MCF 10A (cell line): ENCODE measurements around the gene EXOSC10. TPM values are rescaled to one million over a fixed set of nuclear protein-coding genes. Genes with fewer than 3 reads are reported as not detected.

ENCODE experiments used
- BruUV-seq: library from RNA; stranded (reverse); fragments of 400-500 nt; replicated peaks from 2 replicates; lab custom pipeline; 2021; lab: Mats Ljungman, UMichigan
- CTCF ChIA-PET: fragments of 300-600 bp; sonication (Branson Sonifier 250); formaldehyde crosslinking; extraction: SDS; loops from one replicate; lab custom pipeline; 2021; ENCODE audit warnings: antibody characterized with exemption, inconsistent platforms; lab: Yijun Ruan, JAX
- POLR2A ChIA-PET: fragments of 300-600, 350-650 bp; sonication (Branson Sonifier 250); formaldehyde crosslinking; extraction: SDS; loops from one replicate; lab custom pipeline; 2020; ENCODE audit warnings: antibody characterized with exemption, inconsistent platforms; lab: Yijun Ruan, JAX
- DNase-seq: peaks from one replicate; pipeline ENCODE4 v3.0.0-alpha.2; 2018; ENCODE audit not compliant: unreplicated experiment
- H3K27ac Mint-ChIP-seq: one replicate; pipeline ENCODE4 v1.8.0; 2022; ENCODE audit warnings: mild to moderate bottlenecking, low read depth, mixed read lengths; ENCODE audit not compliant: unreplicated experiment
- H3K27me3 Mint-ChIP-seq: one replicate; pipeline ENCODE4 v1.8.0; 2022; ENCODE audit warnings: mixed read lengths; ENCODE audit not compliant: insufficient read depth, unreplicated experiment
- H3K36me3 Mint-ChIP-seq: one replicate; pipeline ENCODE4 v1.8.0; 2022; ENCODE audit warnings: mild to moderate bottlenecking, moderate library complexity, mixed read lengths; ENCODE audit not compliant: insufficient read depth, unreplicated experiment
- H3K4me1 Mint-ChIP-seq: one replicate; pipeline ENCODE4 v1.8.0; 2022; ENCODE audit warnings: mixed read lengths; ENCODE audit not compliant: insufficient read depth, unreplicated experiment
- H3K4me3 Mint-ChIP-seq: one replicate; pipeline ENCODE4 v1.8.0; 2022; ENCODE audit warnings: mild to moderate bottlenecking, moderate library complexity, mixed read lengths; ENCODE audit not compliant: unreplicated experiment
- H3K9me3 Mint-ChIP-seq: one replicate; pipeline ENCODE4 v1.8.0; 2022; ENCODE audit warnings: mixed read lengths; ENCODE audit not compliant: unreplicated experiment
- CTCF ChIP-seq: fragments of 200-600 bp; IDR thresholded peaks from one replicate; pipeline ENCODE4 v1.8.0; 2022; ENCODE audit warnings: antibody characterized with exemption, mild to moderate bottlenecking; ENCODE audit not compliant: unreplicated experiment
- intact Hi-C: fragments of 100-400 bp; cut with micrococcal nuclease; formaldehyde crosslinking; loops from 2 replicates; pipeline ENCODE4 v1.14.1; 2022
- total RNA-seq: library from RNA; stranded (reverse); gene quantifications from 2 replicates; pipeline ENCODE4 v1.2.3, GENCODE V29; 2022

The EXOSC10 gene
- total RNA-seq, 1 experiment from 2014 or later = 65.1 TPM

DNA sequence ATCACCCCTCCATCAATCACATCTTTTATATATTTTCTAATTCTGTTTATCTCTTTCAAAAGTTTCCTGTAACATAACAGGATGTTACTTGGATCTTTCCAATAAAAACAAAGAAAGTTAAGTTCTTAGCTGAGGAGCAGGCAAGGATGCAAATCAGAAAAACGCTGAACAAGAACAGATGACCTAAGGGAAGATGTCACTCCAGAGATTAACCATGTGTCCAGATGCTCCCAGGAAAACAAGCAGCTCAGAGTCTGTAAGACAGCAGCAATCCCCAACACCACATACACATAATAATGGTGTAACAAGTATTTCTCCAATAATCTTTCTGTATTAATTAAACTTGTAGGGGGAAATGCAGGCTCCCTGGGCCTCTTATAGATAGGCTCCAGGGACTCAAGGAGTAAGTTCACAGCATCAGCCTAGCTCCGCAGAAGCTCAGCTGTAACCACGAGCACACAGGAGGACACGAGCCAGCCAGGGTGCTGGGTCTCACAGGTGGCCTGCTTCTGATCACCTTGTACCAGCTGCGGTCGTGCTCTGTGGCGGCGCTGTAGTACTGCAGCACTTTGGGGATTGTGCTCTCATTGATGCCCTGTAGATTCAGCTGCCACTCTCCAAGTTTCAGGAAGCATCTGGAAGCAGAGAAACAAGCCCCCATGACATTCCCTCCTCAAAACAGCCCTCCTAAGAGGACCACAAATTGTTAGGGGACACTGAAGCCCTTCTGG is 33.1 kb upstream of the EXOSC10 start:
- CTCF ChIA-PET = interaction anchor here (0.6 to 1.3 kb wide), 2 partner anchors 10 to 111 kb away, joined by 3 read pairs; no protein-coding TSS in a partner anchor
- Mint-ChIP-seq H3K4me1 (peaks cover 11% of the 10 kb centered on the region), H3K4me3 (no peak overlapping the region), H3K27me3 (no peaks in the 10 kb centered on the region), H3K9me3 (no peaks in the 10 kb centered on the region), H3K36me3 (peaks cover 75% of the 10 kb centered on the region), H3K27ac (no peak overlapping the region)
- BruUV-seq = no TSS peak
- DNase-seq = no peak
- no peak for TF ChIP-seq CTCF
- intact Hi-C loops = no loop called here
- POLR2A ChIA-PET = no interaction called here

DNA sequence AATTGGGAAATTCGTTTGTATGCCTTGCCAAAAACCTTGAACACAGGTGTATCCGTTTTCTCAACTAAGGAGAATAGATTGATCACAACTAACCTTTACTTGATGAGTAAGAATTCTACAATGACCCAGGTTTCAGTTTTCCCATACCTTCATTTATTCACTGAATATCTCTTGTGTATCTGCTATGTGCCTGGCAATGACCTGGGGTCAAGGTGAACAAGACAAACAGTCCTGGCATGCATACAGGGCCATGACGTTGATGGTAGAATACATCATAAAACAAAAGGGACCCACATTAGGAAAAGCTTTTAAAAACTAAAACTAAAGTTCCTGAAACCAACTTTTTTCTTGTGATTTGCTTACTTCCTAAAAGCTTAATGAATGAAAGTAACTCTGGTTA is 32.1 kb upstream of the EXOSC10 start:
- CTCF ChIA-PET = interaction anchor here (0.6 to 1.3 kb wide), 2 partner anchors 11 to 112 kb away, joined by 3 read pairs; no protein-coding TSS in a partner anchor
- POLR2A ChIA-PET = interaction anchor here (0.5 to 1.1 kb wide), 2 partner anchors 41 to 258 kb away, joined by 3 read pairs; no protein-coding TSS in a partner anchor
- H3K4me3 Mint-ChIP-seq = no peak overlapping the region
- no peaks in the 10 kb centered on the region for H3K9me3 Mint-ChIP-seq
- no peak for DNase-seq
- BruUV-seq = no TSS peak
- no peak overlapping the region for H3K27ac Mint-ChIP-seq
- no peak for TF ChIP-seq CTCF
- H3K27me3 Mint-ChIP-seq = no peaks in the 10 kb centered on the region
- H3K4me1 Mint-ChIP-seq = peaks cover 11% of the 10 kb centered on the region
- H3K36me3 Mint-ChIP-seq = peaks cover 78% of the 10 kb centered on the region
- intact Hi-C loops = no loop called here

- peaks cover 11% of the 10 kb centered on the region for H3K4me1 Mint-ChIP-seq
- ChIA-PET POLR2A (interaction anchor here (1.1 kb wide), 1 partner anchor 39 kb away, joined by 3 read pairs; no protein-coding TSS in a partner anchor), CTCF (no interaction called here)
- no peak overlapping the region for H3K27ac Mint-ChIP-seq
- peaks cover 87% of the 10 kb centered on the region for H3K36me3 Mint-ChIP-seq
- H3K9me3 Mint-ChIP-seq = no peaks in the 10 kb centered on the region
- no peak for TF ChIP-seq CTCF
- no peak for DNase-seq
- H3K4me3 Mint-ChIP-seq = no peak overlapping the region
- no peaks in the 10 kb centered on the region for H3K27me3 Mint-ChIP-seq
- intact Hi-C loops = no loop called here
- BruUV-seq = no TSS peak
Observed at GRCh38 chr1:11130406-11130805, 30.7 kb upstream of the EXOSC10 start.

GRCh38 chr1:11129649-11130390 is 30.2 kb upstream of the EXOSC10 start:
- no peaks in the 10 kb centered on the region for H3K9me3 Mint-ChIP-seq
- H3K27me3 Mint-ChIP-seq = no peaks in the 10 kb centered on the region
- peaks cover 9% of the 10 kb centered on the region for H3K4me1 Mint-ChIP-seq
- intact Hi-C loops = no loop called here
- no peak overlapping the region for H3K27ac Mint-ChIP-seq
- ChIA-PET POLR2A (no interaction called here), CTCF (interaction anchor here (0.6 kb wide), 1 partner anchor 76 kb away, joined by 3 read pairs; no protein-coding TSS in a partner anchor)
- no peak overlapping the region for H3K4me3 Mint-ChIP-seq
- DNase-seq = no peak
- no TSS peak for BruUV-seq
- TF ChIP-seq CTCF = no peak
- peaks cover 88% of the 10 kb centered on the region for H3K36me3 Mint-ChIP-seq
